GM18520 (cell line): Measurements from ENCODE around the gene SNRNP70.
"Not testable (repeated sequence)": the region's sequence is repeated elsewhere in the genome, so short reads cannot be mapped to it uniquely, and the experiment has no call there.

Experiments used
- ATAC-seq: cut with Tn5 transposase; IDR thresholded peaks from one replicate; pipeline ENCODE4 v1.9.1; 2021; ENCODE audit not compliant: unreplicated experiment

SNRNP70 gene, protein sequence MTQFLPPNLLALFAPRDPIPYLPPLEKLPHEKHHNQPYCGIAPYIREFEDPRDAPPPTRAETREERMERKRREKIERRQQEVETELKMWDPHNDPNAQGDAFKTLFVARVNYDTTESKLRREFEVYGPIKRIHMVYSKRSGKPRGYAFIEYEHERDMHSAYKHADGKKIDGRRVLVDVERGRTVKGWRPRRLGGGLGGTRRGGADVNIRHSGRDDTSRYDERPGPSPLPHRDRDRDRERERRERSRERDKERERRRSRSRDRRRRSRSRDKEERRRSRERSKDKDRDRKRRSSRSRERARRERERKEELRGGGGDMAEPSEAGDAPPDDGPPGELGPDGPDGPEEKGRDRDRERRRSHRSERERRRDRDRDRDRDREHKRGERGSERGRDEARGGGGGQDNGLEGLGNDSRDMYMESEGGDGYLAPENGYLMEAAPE

DNA sequence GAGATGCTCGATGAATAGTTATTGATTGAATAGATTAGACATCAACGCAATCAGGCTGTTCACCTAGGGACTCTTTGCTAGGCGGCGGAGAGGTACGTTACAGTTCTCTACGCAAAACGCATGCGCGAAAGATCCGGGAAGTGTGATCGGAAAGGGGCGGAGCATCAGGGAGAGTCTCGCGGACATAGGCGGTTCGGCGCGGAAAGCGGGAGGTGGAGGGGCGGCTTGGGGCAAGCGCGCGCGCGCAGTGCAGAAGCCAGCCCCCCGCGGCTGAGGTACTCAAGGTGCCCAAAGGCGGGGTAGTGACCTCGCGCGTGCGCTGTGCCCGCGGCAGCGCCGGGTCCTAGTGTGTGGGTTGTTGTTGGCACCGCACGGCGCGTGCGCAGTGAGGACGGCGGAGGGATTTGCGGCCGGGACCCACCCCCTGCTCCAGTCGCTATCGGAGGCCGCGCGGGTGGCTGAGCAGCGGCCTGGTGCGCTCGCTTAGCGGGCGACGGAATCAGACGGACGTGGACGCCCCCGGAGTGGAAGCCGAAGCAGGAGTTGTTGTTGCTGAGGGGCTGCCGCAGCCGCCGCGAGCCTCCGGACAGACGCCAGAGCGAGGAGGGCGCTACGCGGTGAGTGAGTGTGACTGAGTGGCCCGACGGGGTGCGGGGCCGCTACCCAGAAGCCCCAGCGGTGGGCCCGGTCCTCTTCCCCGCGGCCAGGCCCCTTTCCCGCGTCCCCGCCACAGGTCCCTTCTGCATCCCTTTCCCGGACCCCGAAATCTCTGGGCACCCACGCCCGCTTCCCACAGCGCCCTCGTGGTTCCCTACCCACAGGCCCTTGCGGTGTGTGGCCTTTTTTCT, at the start of gene SNRNP70:
SNRNP70 (plus strand) TSS at position 432 of the 848 bp plus-strand sequence. CDS start 964 bp downstream, outside the sequence.
- ATAC-seq = peak; percentile 78

DNA sequence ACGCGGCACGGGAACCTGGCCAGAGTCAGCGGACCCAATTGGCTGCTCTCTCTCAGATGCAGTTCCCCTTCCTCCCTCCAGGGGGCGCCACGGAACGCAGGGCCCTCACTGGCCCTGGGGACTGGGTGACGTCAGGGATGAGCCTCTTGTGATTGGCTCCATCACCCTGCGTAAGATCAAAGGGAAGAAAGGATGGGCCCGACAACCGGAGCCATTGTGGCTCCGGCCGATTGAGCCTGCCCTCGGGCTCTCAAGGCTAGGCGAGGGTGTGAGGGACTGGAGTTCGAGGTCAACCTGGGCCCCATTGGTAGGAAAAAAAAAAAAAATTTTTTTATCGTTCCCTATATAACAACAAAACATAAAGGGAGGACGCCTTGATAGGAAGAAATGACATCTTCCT, 48.4 kb upstream of the SNRNP70 start, which contains the start of gene CGB1:
CGB1 (minus strand) TSS at position 81 of the 400 bp plus-strand sequence. CDS start 184 bp downstream, outside the sequence.
- not testable (repeated sequence) for ATAC-seq

DNA sequence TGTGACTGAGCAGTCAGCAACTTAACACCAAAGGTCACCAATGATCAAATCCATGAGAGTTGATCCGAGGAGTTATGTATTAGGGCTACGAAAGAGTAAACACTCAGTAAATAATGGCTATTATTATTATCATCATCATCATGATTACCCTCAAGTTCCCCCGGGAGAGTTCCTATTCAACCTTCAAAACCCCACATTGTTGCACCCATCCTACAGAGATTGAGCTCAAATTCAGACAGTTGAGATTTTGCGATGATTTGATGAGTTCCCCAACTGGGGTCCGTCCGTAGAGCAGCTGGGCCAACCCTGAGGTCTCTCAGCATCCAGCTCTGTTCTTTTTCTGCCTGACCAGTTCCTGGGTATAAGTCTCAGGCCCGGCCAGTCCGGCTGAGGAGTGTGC, 47.1 kb upstream of the SNRNP70 start:
- ATAC-seq = not testable (repeated sequence)

DNA sequence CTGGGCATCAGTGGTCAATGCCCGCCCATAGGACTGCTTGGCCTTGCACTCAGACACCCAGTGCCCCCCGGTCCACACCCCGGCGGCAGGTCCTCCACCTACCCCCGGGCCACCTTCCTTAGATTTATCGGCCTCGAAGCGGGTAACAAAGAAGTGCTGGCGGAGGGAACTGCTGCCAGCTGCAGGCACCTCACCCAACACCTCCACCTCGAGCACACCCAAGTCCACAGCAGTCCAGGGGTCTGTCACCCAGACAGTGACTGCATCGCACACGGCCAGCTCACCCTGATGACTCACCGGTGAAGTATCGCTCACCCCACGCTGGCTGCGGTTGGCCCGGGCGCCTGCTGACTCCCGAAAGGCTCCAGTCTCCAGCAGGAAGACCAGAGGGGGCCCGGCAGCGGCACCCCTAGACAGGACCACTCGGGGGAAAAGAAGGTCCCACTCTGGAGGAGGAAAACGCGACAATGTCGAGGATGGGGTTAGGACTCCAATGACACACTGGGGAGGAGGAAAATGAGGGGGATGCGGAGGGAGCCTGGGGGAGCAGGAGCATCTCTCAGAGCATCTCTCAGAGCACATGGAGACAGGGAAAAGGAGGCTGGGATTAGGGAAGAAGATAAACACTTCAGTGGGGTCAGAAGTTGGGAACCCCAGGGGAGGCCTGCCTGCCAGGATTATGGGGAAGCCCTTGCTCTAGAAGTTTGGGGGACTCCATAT, 46.5 kb upstream of the SNRNP70 start:
- not testable (repeated sequence) for ATAC-seq

DNA sequence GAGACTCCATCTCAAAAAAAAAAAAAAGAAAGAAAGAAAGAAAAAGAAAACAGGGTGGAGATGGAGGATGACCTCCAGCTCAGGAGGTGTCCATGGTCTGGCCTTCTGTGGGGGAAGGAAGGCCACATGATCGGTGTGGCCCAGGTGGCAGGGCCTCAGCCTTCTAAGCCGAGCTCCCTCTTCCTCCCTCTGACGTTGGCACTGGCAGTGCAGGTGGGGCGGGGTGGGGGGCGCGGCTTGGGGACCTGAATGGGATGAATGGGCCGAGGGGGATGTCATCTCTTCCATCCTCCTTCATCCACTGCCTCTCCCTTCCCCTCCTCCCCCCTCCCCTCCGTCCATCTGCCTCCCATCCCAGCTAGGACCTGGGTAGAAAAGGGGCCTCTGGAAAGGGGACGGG, 45.5 kb upstream of the SNRNP70 start:
- ATAC-seq = not testable (repeated sequence)

DNA sequence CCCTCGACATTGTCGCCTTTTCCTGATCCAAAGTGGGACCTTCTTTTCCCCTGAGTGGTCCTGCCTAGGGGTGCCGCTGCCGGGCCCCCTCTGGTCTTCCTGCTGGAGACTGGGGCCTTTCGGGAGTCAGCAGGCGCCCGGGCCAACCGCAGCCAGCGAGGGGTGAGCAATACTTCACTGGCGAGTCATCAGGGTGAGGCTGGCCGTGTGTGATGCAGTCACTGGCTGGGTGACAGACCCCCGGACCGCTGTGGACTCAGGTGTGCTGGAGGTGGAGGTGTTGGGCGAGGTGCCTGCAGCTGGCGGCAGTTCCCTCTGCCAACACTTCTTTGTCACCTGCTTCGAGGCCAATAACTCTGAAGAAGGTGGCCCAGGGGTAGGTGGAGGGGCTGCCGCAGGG, 43.1 kb upstream of the SNRNP70 start:
- ATAC-seq = no peak

DNA sequence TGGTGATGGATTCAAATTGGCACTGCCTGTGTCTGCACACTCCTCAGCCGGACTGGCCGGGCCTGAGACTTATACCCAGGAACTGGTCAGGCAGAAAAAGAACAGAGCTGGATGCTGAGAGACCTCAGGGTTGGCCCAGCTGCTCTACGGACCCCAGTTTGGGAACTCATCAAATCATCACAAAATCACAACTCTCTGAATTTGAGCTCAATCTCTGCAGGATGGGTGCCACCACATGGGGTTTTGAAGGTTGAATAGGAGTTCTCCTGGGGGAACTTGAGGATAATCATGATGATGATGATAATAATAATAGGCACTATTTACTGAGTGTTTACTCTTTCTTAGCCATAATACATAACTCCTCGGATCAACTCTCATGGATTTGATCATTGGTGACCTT, 42.6 kb upstream of the SNRNP70 start:
- not testable (repeated sequence) for ATAC-seq

DNA sequence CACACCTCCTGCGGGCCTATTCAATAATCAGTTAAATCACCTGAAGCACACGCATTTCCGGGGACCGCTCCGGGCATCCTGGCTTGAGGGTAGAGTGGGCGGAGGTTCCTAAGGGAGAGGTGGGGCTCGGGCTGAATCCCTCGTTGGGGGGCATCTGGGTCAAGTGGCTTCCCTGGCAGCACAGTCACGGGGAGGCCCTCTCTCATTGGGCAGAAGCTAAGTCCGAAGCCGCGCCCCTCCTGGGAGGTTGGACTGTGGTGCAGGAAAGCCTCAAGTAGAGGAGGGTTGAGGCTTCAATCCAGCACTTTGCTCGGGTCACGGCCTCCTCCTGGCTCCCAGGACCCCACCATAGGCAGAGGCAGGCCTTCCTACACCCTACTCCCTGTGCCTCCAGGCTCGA, 41.7 kb upstream of the SNRNP70 start, which contains the start of gene CGB5:
CGB5 (plus strand) TSS at position 301 of the 400 bp plus-strand sequence. CDS start 362 bp downstream, outside the sequence.
- ATAC-seq = not testable (repeated sequence)

DNA sequence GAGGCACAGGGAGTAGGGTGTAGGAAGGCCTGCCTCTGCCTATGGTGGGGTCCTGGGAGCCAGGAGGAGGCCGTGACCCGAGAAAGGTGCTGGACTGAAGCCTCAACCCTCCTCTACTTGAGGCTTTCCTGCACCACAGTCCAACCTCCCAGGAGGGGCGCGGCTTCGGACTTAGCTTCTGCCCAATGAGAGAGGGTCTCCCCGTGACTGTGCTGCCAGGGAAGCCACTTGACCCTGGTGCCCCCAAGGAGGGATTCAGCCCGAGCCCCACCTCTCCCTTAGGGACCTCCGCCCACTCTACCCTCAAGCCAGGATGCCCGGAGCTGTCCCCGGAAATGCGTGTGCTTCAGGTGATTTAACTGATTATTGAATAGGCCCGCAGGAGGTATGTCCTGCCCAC, 36.2 kb upstream of the SNRNP70 start, which contains the start of gene CGB8:
CGB8 (minus strand) TSS at position 101 of the 400 bp plus-strand sequence. CDS start 372 bp downstream, outside the sequence.
- ATAC-seq = not testable (repeated sequence)

DNA sequence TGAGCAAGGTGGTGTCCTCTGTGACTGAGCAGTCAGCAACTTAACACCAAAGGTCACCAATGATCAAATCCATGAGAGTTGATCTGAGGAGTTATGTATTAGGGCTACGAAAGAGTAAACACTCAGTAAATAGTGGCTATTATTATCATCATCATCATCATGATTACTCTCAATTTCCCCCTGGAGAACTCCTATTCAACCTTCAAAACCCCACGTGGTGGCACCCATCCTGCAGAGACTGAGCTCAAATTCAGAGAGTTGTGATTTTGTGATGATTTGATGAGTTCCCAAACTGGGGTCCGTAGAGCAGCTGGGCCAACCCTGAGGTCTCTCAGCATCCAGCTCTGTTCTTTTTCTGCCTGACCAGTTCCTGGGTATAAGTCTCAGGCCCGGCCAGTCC, 35.4 kb upstream of the SNRNP70 start:
- ATAC-seq = not testable (repeated sequence)

DNA sequence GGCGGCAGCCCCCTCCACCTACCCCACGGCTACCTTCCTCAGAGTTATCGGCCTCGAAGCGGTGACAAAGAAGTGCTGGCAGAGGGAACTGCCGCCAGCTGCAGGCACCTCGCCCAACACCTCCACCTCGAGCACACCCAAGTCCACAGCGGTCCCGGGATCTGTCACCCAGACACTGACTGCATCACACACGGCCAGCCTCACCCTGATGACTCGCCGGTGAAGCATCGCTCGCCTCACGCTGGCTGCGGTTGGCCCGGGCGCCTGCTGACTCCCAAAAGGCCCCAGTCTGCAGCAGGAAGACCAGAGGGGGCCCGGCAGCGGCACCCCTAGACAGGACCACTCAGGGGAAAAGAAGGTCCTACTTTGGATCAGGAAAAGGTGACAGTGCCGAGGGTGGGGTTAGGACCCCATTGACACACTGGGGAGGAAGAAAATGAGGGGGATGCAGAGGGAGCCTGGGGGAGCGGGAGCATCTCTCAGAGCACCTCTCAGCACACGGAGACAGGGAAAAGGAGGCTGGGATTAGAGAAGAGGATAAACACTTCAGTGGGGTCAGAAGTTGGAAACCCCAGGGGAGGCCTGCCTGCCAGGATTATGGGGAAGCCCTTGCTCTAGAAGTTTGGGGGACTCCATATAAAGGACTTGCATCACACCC, 34.7 kb upstream of the SNRNP70 start:
- not testable (repeated sequence) for ATAC-seq

DNA sequence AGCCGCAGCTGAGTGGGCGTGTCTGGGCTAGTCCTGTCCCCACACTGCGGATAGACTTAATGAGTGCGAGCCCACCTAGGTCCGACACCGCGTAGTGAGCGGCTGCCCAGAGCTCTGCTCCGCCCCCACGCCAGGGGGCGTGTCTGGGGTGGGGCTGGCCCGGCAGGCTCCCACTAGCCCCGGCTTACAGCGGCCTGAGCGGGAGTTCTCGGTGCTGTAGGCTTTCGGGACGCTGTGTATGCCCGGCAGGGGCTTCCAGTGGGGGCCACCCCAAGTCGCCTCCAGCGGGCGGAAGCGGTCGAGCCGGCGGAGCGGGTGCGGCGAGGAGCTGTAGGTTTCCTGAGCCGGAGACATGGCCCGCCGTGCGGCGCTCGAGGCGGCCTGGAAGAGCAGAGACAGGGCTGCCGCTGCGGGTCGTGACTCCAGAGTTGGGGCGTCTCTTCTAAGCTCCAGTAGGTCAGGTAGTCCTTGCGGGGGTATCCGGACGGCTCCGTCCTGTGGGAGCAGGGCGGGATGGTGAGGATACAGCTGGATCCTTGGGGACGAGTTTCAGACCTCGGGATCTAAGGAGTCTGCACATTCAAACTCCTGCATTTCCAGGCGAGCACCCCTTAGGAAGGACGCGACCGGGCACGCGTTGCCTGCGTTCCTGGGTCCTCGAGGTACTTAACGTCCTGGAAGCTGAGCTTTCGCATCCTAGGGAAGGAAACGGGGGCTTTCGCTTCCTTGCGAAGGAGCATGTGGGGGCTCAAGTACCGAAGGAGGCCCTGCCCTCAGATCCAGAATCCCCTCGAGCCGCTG, 28.9 kb upstream of the SNRNP70 start:
- no peak for ATAC-seq

DNA sequence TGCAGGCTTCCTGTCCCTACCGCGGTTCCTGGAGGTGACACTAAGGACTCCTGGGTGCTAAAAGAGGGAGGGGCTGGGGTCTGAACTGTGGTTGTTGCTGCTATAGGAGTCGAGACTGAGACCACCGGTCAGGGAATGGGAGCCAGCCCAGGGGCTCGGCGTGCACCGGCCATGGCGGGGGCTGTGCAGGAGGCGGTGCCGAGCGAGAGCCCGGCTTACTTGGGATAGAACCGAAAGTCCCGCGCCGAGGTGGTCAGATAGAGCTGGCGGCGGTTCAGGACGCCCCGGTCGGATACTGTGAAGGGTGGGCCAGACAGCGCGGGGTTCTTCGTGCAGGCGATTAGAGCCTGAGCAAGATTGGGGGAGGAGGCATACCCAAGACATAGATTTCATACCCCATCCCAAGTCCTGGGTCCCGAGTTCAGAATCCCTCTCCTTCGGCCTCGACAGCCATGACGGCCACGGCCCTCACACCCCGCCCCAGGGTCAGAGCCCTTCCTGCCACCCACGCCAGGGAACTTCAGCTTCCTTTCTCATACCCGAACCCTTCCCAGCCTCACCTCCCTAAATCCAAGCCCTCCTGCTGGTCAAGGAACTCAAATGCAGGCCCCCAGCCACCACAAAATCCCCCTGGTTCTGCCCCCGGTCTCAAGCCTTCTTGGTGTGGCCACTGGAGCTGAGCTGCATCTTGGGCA, 28.2 kb upstream of the SNRNP70 start:
- not testable (repeated sequence) for ATAC-seq

DNA sequence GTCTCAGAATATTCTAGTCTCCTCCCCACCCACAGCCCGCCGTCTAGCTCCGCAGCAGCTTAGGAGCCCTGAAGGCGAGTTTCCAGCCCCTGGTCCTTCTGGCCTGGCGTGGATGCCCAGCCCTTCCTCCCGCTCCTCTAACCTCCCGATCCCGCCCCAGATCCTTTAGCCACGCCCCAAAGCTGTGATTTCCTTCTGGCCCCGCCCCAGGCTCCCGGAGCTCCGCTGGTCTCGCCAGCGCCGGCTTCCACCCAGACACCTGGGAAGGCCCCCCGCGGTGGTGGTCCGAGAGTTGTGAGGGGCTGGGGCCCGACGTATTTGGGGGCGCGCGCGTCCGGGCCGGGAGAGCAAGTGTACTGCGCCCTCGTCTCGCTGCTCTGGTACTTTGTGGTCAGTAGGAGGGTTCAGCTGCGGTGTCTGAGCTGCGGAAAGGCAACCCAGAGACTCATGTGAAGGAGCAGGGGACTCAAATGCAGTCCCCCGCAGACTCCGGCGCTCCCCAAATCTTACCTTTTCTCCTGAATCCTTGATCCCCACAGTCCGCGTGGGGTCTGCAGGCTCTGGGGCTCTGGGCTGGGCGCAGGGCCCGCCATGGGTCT, 27.5 kb upstream of the SNRNP70 start, which contains the start of gene CGB7:
CGB7 (minus strand) TSS at position 114 of the 599 bp plus-strand sequence. CDS start 2,374 bp downstream, outside the sequence.
- no peak for ATAC-seq

DNA sequence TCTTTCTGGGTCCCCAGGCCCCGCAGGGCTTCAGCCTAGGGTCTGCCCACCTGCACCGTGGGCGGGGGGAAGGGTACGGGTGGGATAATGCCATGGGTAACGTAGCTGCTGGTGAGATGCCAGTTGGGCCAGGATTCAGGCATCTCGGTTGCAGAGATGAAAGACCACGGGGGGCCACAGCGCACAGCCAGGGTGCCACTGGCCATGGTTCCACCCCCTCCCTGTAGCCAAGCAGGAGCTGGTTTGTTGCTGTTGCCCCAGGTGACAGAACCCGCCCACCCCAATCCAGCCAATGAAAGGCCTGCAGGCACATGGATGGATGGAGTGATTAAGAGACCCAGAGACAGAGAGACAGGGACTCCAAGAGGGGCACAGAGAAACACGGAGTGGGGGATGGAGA, 26.7 kb upstream of the SNRNP70 start:
- ATAC-seq = no peak

DNA sequence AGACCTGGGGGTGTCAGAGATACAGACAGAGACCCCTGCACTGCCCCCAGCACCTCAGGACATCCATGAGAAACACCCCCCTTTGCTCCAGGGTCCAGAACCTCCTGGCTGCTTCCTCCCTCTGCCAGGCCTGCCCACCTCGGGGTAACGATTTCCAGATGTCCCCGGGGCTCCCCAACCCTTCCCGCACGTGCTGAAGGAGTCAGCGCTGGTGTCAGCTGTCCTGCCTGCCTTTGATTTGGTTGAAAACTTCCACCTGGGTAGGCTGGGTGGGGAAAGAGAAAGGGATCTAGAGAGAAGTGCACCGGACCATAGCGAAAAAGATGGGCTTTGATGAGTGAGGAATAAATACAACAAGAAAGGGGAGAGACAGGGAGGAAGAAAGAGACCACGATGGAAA, 26.2 kb upstream of the SNRNP70 start:
- ATAC-seq = no peak

DNA sequence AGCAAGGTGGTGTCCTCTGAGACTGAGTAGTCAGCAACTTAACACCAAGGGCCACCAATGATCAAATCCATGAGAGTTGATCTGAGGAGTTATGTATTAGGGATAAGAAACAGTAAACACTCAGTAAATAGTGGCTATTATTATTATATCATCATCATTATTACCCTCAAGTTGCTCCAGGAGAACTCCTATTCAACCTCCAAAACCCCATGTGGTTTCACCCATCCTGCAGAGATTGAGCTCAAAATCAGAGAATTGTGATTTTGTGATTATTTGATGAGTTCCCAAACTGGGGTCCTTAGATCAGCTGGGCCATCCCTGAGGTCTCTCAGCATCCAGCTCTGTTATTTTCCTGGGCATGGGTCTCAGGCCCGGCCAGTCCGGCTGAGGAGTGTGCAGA, 24.3 kb upstream of the SNRNP70 start:
- no peak for ATAC-seq

DNA sequence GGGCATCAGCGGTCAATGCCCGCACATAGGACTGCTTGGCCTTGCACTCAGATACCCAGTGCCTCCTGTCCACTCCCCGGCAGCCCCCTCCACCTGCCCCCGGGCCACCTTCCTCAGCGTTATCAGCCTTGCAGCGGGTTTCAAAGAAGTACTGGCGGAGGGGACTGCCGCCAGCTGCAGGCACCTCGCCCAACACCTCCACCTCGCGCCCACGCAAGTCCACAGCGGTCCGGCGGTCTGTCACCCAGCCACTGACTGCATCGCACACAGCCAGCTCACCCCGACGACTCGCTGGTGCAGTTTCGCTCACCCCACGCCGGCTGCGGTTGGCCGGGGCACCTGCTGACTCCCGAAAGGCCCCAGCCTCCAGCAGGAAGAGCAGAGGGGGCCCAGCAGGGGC, 23.8 kb upstream of the SNRNP70 start:
- ATAC-seq = no peak
